H1 (cell line): ENCODE measurements around the gene BRD3OS. TPM values are rescaled to one million over a fixed set of nuclear protein-coding genes. Genes with fewer than 3 reads are reported as not detected.

Source experiments
- CTCF ChIA-PET: fragments of 300-600 bp; sonication (Branson Sonifier 250); formaldehyde crosslinking; loops from one replicate; lab custom pipeline; 2021; ENCODE audit not compliant: partially characterized antibody; lab: Charles Lee
- POLR2A ChIA-PET: fragments of 300-600 bp; sonication (Branson Sonifier 250); formaldehyde crosslinking; loops from one replicate; lab custom pipeline; 2021; ENCODE audit warnings: inconsistent platforms; ENCODE audit not compliant: partially characterized antibody; lab: Charles Lee
- DNase-seq, 2 experiments: peaks; one replicate each; pipeline versions ENCODE4 v3.0.0 to v3.0.0-alpha.2; 2010 to 2022; ENCODE audit warnings: low spot score in 2 of 2, low read depth in 1 of 2, mixed read lengths in 1 of 2
- FAIRE-seq: peaks from 2 replicates; lab custom pipeline; 2011; peaks lifted over from hg19 to GRCh38; lab: Jason Lieb, UNC
- H2AFZ ChIP-seq: 2 replicates; pipeline ENCODE4 v1.8.1; 2012; ENCODE audit warnings: low read length, inconsistent platforms
- H2AK5ac ChIP-seq: 2 replicates; pipeline ENCODE4 v1.6.1; 2013; ENCODE audit warnings: low read depth, low read length
- H2BK120ac ChIP-seq: replicated peaks from 2 replicates; pipeline ENCODE3; 2013; ENCODE audit warnings: low read depth, low read length, inconsistent platforms
- H2BK12ac ChIP-seq: 2 replicates; pipeline ENCODE4 v1.6.1; 2013; ENCODE audit warnings: low read depth, low read length
- H2BK15ac ChIP-seq: 2 replicates; pipeline ENCODE4 v1.6.1; 2013; ENCODE audit warnings: low read length
- H2BK20ac ChIP-seq: 2 replicates; pipeline ENCODE4 v1.6.1; 2013; ENCODE audit warnings: low read length
- H2BK5ac ChIP-seq: 2 replicates; pipeline ENCODE4 v1.6.1; 2013; ENCODE audit warnings: low read depth, low read length
- H3K14ac ChIP-seq: 2 replicates; pipeline ENCODE4 v1.6.1; 2013; ENCODE audit warnings: inconsistent platforms; ENCODE audit not compliant: insufficient read length
- H3K18ac ChIP-seq: 2 replicates; pipeline ENCODE4 v1.6.1; 2013; ENCODE audit warnings: low read length; ENCODE audit errors: extremely low read depth
- H3K23ac ChIP-seq: 2 replicates; pipeline ENCODE4 v1.6.1; 2013; ENCODE audit warnings: inconsistent platforms; ENCODE audit not compliant: insufficient read length
- H3K23me2 ChIP-seq: 2 replicates; pipeline ENCODE4 v1.6.1; 2013; ENCODE audit warnings: low read depth, low read length
- H3K27ac ChIP-seq: 2 replicates; pipeline ENCODE4 v1.6.1; 2011; ENCODE audit warnings: low read depth, low read length, inconsistent platforms
- H3K27me3 ChIP-seq, 4 experiments: replicated peaks in 1 of 4; 1 replicate in 1 of 4; 2 replicates in 3 of 4; pipeline versions ENCODE4 v1.6.1 to v1.8.1; 2011 to 2013; ENCODE audit warnings: low read length in 3 of 4, mild to moderate bottlenecking in 3 of 4, inconsistent platforms in 2 of 4, mixed read lengths in 2 of 4, moderate library complexity in 1 of 4; ENCODE audit not compliant: control insufficient read depth in 3 of 4, insufficient read depth in 3 of 4; ENCODE audit errors: extremely low read depth in 1 of 4
- H3K36me3 ChIP-seq, 4 experiments: 2 replicates each; pipeline versions ENCODE4 v1.6.1 to v1.8.1; 2011 to 2013; ENCODE audit warnings: mild to moderate bottlenecking in 4 of 4, low read length in 3 of 4, moderate library complexity in 2 of 4, control low read depth in 1 of 4, inconsistent platforms in 1 of 4; ENCODE audit not compliant: insufficient read depth in 4 of 4, control insufficient read depth in 2 of 4
- H3K4ac ChIP-seq: replicated peaks from 2 replicates; pipeline ENCODE3; 2013; ENCODE audit warnings: low read length, low read depth, mixed read lengths, inconsistent platforms; ENCODE audit not compliant: insufficient read length
- H3K4me1 ChIP-seq, 4 experiments: replicated peaks in 1 of 4; 1 replicate in 1 of 4; 2 replicates in 3 of 4; pipeline versions ENCODE4 v1.6.1 to v1.8.1; 2011 to 2013; ENCODE audit warnings: low read length in 3 of 4, inconsistent platforms in 2 of 4, mixed read lengths in 1 of 4; ENCODE audit not compliant: insufficient read depth in 4 of 4, control insufficient read depth in 3 of 4
- H3K4me2 ChIP-seq, 2 experiments: 2 replicates each; pipeline versions ENCODE4 v1.6.1 to v1.8.1; 2011 to 2013; ENCODE audit warnings: low read depth in 2 of 2, low read length in 2 of 2, control low read depth in 1 of 2, inconsistent platforms in 1 of 2, mild to moderate bottlenecking in 1 of 2; ENCODE audit not compliant: insufficient read depth in 1 of 2
- H3K4me3 ChIP-seq, 4 experiments: fragments of 200-600, 300-600 bp in 1 of 4; sonication (generic), shearing (Covaris generic), sonication (Bioruptor Twin) in 1 of 4; 2 replicates each; pipeline versions ENCODE4 v1.5.1 to v1.8.1; 2011 to 2016; ENCODE audit warnings: low read length in 4 of 4, low read depth in 3 of 4, control low read depth in 2 of 4, inconsistent platforms in 2 of 4, mild to moderate bottlenecking in 2 of 4, mixed read lengths in 1 of 4, moderate library complexity in 1 of 4; ENCODE audit not compliant: insufficient read depth in 2 of 4; ENCODE audit errors: extremely low read depth in 1 of 4
- H3K56ac ChIP-seq: replicated peaks from 2 replicates; pipeline ENCODE3; 2013; ENCODE audit warnings: low read depth, mild to moderate bottlenecking, mixed read lengths, low read length, inconsistent platforms; ENCODE audit not compliant: insufficient read length
- H3K79me1 ChIP-seq: 2 replicates; pipeline ENCODE4 v1.6.1; 2013; ENCODE audit warnings: low read depth, low read length, control low read depth
- H3K79me2 ChIP-seq, 2 experiments: 2 replicates each; pipeline versions ENCODE4 v1.6.1 to v1.8.1; 2012 to 2013; ENCODE audit warnings: low read length in 2 of 2, mild to moderate bottlenecking in 2 of 2, inconsistent platforms in 1 of 2; ENCODE audit not compliant: insufficient read depth in 2 of 2, control insufficient read depth in 1 of 2
- H3K9ac ChIP-seq, 4 experiments: replicated peaks in 1 of 4; 1 replicate in 1 of 4; 2 replicates in 3 of 4; pipeline versions ENCODE4 v1.6.1 to v1.8.1; 2011 to 2013; ENCODE audit warnings: low read depth in 3 of 4, low read length in 3 of 4, control low read depth in 2 of 4, mild to moderate bottlenecking in 2 of 4, moderate library complexity in 2 of 4, inconsistent platforms in 1 of 4; ENCODE audit errors: extremely low read depth in 1 of 4
- H3K9me3 ChIP-seq, 2 experiments: 2 replicates each; pipeline versions ENCODE4 v1.6.1 to v1.8.1; 2012 to 2013; ENCODE audit warnings: mild to moderate bottlenecking in 2 of 2, moderate library complexity in 2 of 2, control low read depth in 1 of 2, inconsistent platforms in 1 of 2, low read depth in 1 of 2, low read length in 1 of 2, mixed read lengths in 1 of 2; ENCODE audit not compliant: insufficient read depth in 2 of 2
- H4K20me1 ChIP-seq, 2 experiments: replicated peaks in 1 of 2; 2 replicates each; pipeline versions ENCODE3 to v1.8.1; 2011 to 2013; ENCODE audit warnings: inconsistent platforms in 2 of 2, low read length in 2 of 2, mild to moderate bottlenecking in 1 of 2; ENCODE audit not compliant: insufficient read depth in 2 of 2, control insufficient read depth in 1 of 2
- H4K5ac ChIP-seq: 2 replicates; pipeline ENCODE4 v1.6.1; 2013; ENCODE audit warnings: low read length, low read depth, mixed read lengths, inconsistent platforms; ENCODE audit not compliant: insufficient read length
- H4K8ac ChIP-seq: 2 replicates; pipeline ENCODE4 v1.8.0; 2013; ENCODE audit warnings: mild to moderate bottlenecking, moderate library complexity, low read length, inconsistent platforms; ENCODE audit not compliant: insufficient read depth; ENCODE audit errors: extremely low read depth
- H4K91ac ChIP-seq: replicated peaks from 2 replicates; pipeline ENCODE3; 2013; ENCODE audit warnings: low read length, mixed read lengths, inconsistent platforms; ENCODE audit not compliant: insufficient read length
- FOSL1 ChIP-seq: IDR thresholded peaks from 2 replicates; pipeline ENCODE4 v1.6.1; 2011; ENCODE audit warnings: mild to moderate bottlenecking, low read depth, low read length, moderate library complexity; ENCODE audit not compliant: insufficient read depth
- JUND ChIP-seq: IDR thresholded peaks from 2 replicates; pipeline ENCODE4 v1.6.1; 2011; ENCODE audit warnings: mild to moderate bottlenecking, improper control_type of control experiment, low read length
- KDM4A ChIP-seq: IDR thresholded peaks from one replicate; pipeline ENCODE4 v1.7.1; 2012; ENCODE audit warnings: low read depth, mild to moderate bottlenecking, moderate library complexity, low read length, inconsistent platforms; ENCODE audit not compliant: severe bottlenecking
- MAFK ChIP-seq: IDR thresholded peaks from 2 replicates; pipeline ENCODE4 v1.6.1; 2012; ENCODE audit warnings: low read depth, mild to moderate bottlenecking, improper control_type of control experiment, low read length
- NANOG ChIP-seq: IDR thresholded peaks from 2 replicates; pipeline ENCODE4 v1.6.1; 2011; ENCODE audit warnings: low read length, low read depth, mild to moderate bottlenecking, inconsistent platforms; ENCODE audit not compliant: insufficient read depth, poor library complexity, severe bottlenecking
- NRF1 ChIP-seq: IDR thresholded peaks from 2 replicates; pipeline ENCODE4 v1.6.1; 2011; ENCODE audit warnings: mild to moderate bottlenecking, low read depth, low read length, improper control_type of control experiment
- PHF8 ChIP-seq: fragments of 200-600 bp; sonication (generic); conservative IDR thresholded peaks from 2 replicates; pipeline ENCODE4 v1.7.1; 2012; ENCODE audit warnings: low read depth, mild to moderate bottlenecking, inconsistent platforms, low read length, moderate library complexity
- POLR2AphosphoS5 ChIP-seq: IDR thresholded peaks from 2 replicates; pipeline ENCODE4 v1.6.1; 2011; ENCODE audit warnings: low read depth, low read length
- RXRA ChIP-seq: IDR thresholded peaks from 2 replicates; pipeline ENCODE4 v1.6.1; 2011; ENCODE audit warnings: low read depth, mild to moderate bottlenecking, low read length, moderate library complexity; ENCODE audit not compliant: insufficient read depth
- SIN3A ChIP-seq, 2 experiments: IDR thresholded peaks in 1 of 2; conservative IDR thresholded peaks in 1 of 2; 2 replicates each; pipeline ENCODE4 v1.6.1; 2011 to 2012; ENCODE audit warnings: low read length in 2 of 2, improper control_type of control experiment in 1 of 2, low read depth in 1 of 2, mild to moderate bottlenecking in 1 of 2
- SP4 ChIP-seq: IDR thresholded peaks from 2 replicates; pipeline ENCODE4 v1.6.1; 2012; ENCODE audit warnings: low read length, inconsistent platforms
- SRF ChIP-seq: IDR thresholded peaks from 2 replicates; pipeline ENCODE4 v1.6.1; 2011; ENCODE audit warnings: mild to moderate bottlenecking, low read depth, low read length, moderate library complexity
- SUZ12 ChIP-seq: fragments of 200-600 bp; sonication (generic); IDR thresholded peaks from 2 replicates; pipeline ENCODE4 v1.6.1; 2012; ENCODE audit warnings: mild to moderate bottlenecking, inconsistent platforms, low read length, moderate library complexity, mixed read lengths
- TEAD4 ChIP-seq: IDR thresholded peaks from 2 replicates; pipeline ENCODE4 v1.6.1; 2012; ENCODE audit warnings: low read depth, low read length, inconsistent platforms, mixed read lengths
- YY1 ChIP-seq: IDR thresholded peaks from 2 replicates; pipeline ENCODE4 v1.6.1; 2011; ENCODE audit warnings: low read depth, mild to moderate bottlenecking, low read length
- WGBS, 2 experiments: shearing (Covaris generic) in 1 of 2; methylation state at CpG; one replicate each; pipeline versions ENCODE4 v1.1.6 to v1.1.7; 2013 to 2015; ENCODE audit warnings: low lambda C conversion rate in 2 of 2, mixed read lengths in 2 of 2, inconsistent platforms in 1 of 2, low coverage in 1 of 2, missing lambda C conversion rate in 1 of 2; ENCODE audit not compliant: insufficient replicate concordance in 2 of 2, insufficient coverage in 1 of 2, insufficient read length in 1 of 2; ENCODE audit errors: extremely low coverage in 1 of 2, missing lambda C conversion rate in 1 of 2; 5-methylcytosine and 5-hydroxymethylcytosine counted together
- polyA plus RNA-seq, 7 experiments: library from polyadenylated mRNA; depleted of rRNA in 3 of 7; stranded (reverse) in 5 of 7; unstranded in 2 of 7; fragments of >200 nt in 5 of 7; fragments of 200-250 nt in 2 of 7; gene quantifications; 1 replicate in 5 of 7; 2 replicates in 1 of 7; 4 replicates in 1 of 7; pipeline versions ENCODE4 v1.2.1 to v1.2.3, GENCODE V29; 2011 to 2013; ENCODE audit warnings: missing spikeins in 2 of 7, mixed read lengths in 2 of 7
- total RNA-seq: library from RNA; stranded (reverse); fragmentation: NEBNext Ultra II Directional; extraction: Animal tissue kit (Norgen Biotek cat#: 25700); gene quantifications from 2 replicates; pipeline ENCODE4 v1.2.1, GENCODE V29; 2021

The BRD3OS gene
- total and polyA plus RNA-seq, 2 of the 8 experiments (the other 6 are each of a cell fraction or from before 2014, with no cell fraction given) = 12.7 to 20.2 TPM

- Histone ChIP-seq H2BK20ac (no peak overlapping the region), H3K23me2 (peaks cover 5% of the 10 kb centered on the region; the same call in 1 of the 2 replicates), H3K4me1 (no peaks in the 10 kb centered on the region), H2BK15ac (no peak overlapping the region), H2BK12ac (no peak overlapping the region), H3K23ac (no peak overlapping the region), H3K4me3 (no peak overlapping the region), H2AFZ (no peak overlapping the region), H4K5ac (no peak overlapping the region), H4K91ac (no peak overlapping the region), H3K56ac (no peak overlapping the region), H3K9ac (no peak overlapping the region), H4K20me1 (peaks cover 0 to 3% of the 10 kb centered on the region in 2 experiments), H2AK5ac (no peak overlapping the region), H3K9me3 (no peaks in the 10 kb centered on the region), H3K27ac (no peak overlapping the region), H2BK5ac (no peak overlapping the region), H3K4ac (no peak overlapping the region), H3K27me3 (peaks cover 0 to 2% (median 0%) of the 10 kb centered on the region in 4 experiments; a peak in 1 of 7 replicates), H3K18ac (no peak overlapping the region), H3K4me2 (no peak overlapping the region), H3K79me2 (no peaks in the 10 kb centered on the region), H3K36me3 (no peaks in the 10 kb centered on the region), H3K14ac (no peak overlapping the region), H3K79me1 (no peaks in the 10 kb centered on the region), H2BK120ac (no peak overlapping the region), H4K8ac (peak overlapping the region; percentile 51)
- WGBS, 2 experiments = 84% methylated on average over 12 of the region's 14 CpGs; no CpG with 5 or more reads in 1 of the 2 experiments
- FAIRE-seq (no peak), DNase-seq (no peak)
- POLR2A ChIA-PET = no interaction called here
- CTCF ChIA-PET = interaction anchor here (1.6 to 5.6 kb wide), 5 partner anchors 9 to 223 kb away, joined by 3 to 36 read pairs (median 6); no protein-coding TSS in a partner anchor
- TF ChIP-seq SIN3A (conservative IDR thresholded peaks at IDR 0.05 in 1 of 2, IDR thresholded peaks at IDR 0.05 in 1 of 2; ENCODE audit: low read depth in 1 of 2, low read length in 2 of 2) = no peak
- TF ChIP-seq JUND = no peak
- no peak for TF ChIP-seq SP4
- no peak for TF ChIP-seq NRF1
- TF ChIP-seq FOSL1 = no peak
- no peak for TF ChIP-seq TEAD4
- TF ChIP-seq SRF = no peak
- TF ChIP-seq SUZ12 = no peak
- TF ChIP-seq KDM4A = no peak
- TF ChIP-seq MAFK = no peak
- no peak for TF ChIP-seq PHF8
- no peak for TF ChIP-seq NANOG
- TF ChIP-seq RXRA = no peak
- no peak for TF ChIP-seq YY1
- no peak for TF ChIP-seq POLR2AphosphoS5
Measured at GRCh38 chr9:134004881-134005280, 20.4 kb upstream of the BRD3OS start.
